ENCODE measurements around the gene PPIL1. TPM values are rescaled to one million over a fixed set of nuclear protein-coding genes. Genes with fewer than 3 reads are reported as not detected.

Gene PPIL1
- total RNA-seq, 1 donor from 2014 or later = 28.6 TPM

GRCh38 chr6:36888654-36889481 is 14.3 kb upstream of the PPIL1 start:
- no peak for DNase-seq (ENCODE audit: low spot score)

DNA sequence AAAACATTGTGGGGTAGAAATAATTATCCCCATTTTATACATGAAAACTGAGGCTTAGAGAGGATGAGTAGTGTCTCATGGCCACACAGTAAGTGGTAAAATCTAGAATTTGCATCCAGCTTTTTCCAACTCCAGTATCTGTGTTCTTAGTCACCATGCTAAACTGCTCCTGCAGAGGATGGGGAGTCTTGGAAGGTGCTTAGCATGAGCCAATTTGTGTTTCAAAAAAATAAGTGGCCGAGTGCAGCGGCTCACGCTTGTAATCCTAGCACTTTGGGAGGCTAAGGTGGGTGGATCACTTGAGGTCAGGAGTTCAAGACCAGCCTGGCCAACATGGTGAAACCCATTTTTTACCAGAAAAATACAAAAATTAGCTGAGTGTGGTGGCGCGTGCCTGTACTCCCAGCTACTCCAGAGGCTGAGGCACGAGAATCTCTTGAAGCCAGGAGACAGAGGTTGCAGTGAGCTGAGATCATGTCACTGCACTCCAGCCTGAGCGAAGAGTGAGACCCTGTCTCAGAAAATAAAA is 13.6 kb upstream of the PPIL1 start:
- no peak for DNase-seq (ENCODE audit: low spot score)

DNA sequence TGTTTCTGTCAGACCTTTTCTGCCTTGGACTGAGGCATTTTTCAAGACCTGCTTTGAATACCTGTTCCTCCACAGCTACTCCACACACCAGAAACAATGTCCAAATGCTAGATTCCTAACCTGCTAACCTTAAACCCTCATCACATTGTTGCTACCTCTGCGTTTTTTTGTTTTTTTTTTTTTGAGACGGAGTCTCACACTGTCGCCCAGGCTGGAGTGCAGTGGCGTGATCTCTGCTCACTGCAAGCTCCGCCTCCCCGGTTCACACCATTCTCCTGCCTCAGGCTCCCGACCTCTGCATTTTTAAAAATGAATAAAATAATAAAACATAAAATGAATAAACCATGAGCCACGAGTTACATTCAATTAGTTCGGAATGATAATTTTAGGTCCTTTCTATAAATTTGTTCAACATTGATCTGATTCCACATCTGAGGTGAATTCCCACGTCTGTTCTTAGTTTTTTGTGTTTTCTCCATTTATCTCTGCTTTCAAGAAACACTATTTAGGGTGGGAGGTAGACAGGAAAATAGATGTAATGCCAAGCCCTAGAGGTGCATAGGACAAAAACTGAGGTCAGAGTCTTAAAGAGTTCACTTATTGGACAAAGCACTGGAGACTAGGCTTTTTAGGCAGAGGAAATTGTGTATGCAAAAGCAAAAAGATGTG is 12.5 kb upstream of the PPIL1 start:
- DNase-seq (ENCODE audit: low spot score) = no peak

DNA sequence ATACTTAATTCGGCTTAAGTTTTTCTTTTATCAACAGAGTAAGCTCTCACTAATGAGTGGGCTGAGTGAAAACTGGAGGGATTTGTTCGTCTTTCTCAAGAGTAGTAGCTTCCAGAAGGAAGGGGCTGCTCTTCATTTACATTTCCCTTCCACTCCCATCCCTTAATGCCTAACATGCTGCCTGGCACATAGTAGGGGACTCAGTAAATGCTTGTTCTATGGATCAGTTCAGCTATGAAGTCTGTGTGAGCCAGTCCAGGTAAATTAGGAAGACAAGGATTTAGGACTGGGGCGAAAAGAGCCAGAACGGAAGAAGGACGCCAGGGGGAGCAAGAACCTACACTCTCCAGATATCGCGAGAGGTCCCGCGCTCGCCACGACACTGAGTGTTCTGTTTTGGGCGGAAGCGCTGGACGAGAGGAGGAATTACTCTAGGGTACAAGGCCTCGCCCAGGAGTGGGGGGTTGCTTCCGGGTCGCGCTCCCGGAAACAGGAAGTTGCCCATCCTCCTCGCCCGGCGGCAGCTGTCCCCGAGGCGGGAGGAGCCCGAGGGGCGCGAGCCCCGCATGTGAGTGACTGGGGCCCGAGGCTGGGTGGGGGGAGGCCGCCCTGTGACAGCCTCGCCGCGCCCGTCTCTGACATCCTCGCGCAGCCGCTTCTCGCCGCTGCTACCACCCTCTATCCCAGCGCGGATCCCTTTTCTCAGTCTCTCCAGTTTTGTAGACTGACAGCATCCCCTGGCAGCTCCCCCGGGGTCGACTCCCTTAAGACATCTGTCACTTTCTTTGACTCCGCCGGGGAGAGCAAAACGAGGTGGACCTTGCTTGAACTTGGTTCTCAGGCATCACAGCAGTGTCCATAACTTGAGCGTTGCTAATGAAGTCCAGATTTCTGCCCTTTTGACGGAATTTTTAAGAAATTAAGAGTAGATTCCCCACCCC is 11.1 kb upstream of the PPIL1 start, which contains the start of gene C6orf89:
Gene C6orf89, plus strand, starts transcription at position 492 of the 941 bp plus-strand sequence. CDS start 13,493 bp downstream, outside the sequence.
- peak; percentile 99 for DNase-seq (ENCODE audit: low spot score)

- no peak for DNase-seq (ENCODE audit: low spot score)
These were observed 10.0 kb upstream of the PPIL1 start for GRCh38 chr6:36884610-36885009.

DNA sequence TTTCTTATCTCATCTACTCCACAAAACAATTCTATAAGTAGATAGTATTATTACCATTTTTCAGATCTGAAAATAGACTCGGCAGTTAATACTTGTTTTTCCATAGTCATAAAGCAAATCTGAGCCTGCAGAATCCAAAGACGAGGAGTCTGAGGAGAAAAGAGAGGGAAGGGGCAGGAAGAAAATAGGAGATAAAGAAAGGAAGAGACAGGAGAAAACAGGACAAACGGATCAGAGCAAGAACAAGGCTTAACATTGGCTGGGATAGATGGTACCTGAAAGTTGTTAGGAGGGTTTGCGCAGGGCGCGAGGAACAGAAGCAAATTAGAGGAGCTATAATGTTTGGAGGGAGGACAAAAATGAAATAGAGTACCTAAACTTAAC is 639 bp upstream of the PPIL1 start:
- no peak for DNase-seq (ENCODE audit: low spot score)

DNA sequence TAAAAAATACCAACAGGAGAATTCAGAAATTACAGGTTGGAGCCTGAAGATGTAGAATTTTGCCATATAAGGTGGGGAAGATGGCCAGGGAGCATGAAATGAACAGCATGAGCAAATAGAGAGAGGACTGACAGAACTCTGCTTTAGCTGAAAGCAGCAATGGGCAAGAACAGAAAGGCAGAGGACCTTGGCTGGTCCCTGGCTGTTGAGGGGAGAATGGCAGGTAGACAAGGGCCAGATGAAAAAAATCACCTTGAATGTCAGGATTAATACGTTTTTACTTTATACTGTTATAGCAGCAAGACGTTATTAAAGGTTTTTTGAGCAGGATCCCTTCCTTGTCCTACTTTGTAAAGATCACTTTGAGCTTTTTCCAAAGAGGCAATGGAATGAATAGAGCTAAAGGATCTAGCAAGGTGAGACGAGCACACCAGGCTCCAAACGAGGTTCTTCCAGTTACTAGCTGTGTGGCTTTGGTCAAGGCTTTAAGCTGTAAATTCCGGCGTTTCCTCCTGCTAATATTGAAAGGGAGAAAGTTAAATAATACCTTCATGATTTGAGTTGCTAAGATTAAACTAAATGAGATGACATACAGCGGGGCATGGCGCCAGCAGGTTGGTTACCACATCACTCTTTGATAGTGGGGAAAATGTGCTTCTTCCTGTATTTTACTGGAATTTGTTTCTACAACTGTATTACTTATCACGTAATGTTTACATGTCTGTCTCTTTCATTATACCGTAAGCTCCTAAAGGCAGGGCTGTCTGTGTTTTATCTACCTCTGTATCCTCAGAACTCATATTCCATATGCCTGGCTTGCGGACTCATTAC is 776 bp downstream of the PPIL1 start:
- no peak for DNase-seq (ENCODE audit: low spot score)

- DNase-seq (ENCODE audit: low spot score) = no peak
These were observed 1.5 kb downstream of the PPIL1 start for GRCh38 chr6:36873115-36873514.

- no peak for DNase-seq (ENCODE audit: low spot score)
These were observed 2.9 kb downstream of the PPIL1 start for GRCh38 chr6:36871686-36872085.

DNA sequence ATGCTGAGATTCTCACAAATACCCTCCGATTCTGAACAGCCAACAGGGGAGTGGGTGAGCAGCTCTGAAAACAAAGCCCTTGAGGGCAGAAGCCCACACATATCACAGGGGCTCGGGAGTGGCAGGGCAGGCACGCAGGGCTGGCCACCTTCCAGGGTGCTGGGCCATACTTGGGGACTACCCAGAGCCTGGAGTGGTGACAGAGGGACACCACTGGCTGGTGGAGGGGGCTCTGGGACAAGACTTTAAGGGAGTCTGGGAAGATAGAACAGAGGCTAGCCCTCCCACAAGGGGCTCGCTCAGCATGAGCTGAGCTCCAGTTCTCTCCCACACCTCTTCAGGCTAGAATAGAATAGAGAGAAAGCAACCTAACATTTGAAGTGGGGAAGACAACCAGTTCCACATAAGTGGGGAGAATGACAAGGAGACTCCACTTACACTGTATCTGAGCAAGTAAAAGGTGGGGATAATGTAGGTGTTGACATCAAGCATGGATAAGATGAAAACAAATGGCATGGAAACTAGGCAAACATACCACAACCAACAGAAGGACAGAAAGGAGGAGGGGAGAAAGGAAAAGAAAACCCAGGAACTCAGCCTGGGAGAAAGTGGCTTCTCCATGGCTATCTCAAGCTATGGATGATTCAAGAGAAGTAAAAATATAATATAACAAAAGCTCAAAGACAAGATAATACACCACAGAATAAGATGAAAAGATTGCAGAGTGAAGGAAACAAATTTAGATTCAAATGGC is 7.0 kb downstream of the PPIL1 start:
- DNase-seq (ENCODE audit: low spot score) = no peak

DNA sequence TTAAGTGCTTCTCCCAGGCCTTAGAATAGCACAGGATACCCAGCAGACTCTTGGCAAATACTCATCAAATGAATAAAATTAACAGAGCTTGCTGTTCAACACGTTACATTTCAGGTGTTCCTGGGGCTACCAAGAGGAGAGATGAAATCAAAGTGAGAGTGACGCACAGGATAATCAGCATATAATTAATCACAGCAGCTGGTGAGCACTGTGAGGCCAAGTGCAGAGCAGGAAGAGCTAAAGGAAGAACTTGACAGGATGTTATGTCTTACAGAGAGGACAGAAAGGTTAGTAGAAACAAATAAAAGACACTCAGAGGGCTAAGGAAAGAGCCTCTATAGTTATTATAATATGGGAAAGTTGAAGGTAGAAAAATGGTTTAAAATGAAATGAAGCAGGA is 8.8 kb downstream of the PPIL1 start:
- DNase-seq (ENCODE audit: low spot score) = no peak

GRCh38 chr6:36863670-36864540 is 10.7 kb downstream of the PPIL1 start:
- DNase-seq (ENCODE audit: low spot score) = no peak

- no peak for DNase-seq (ENCODE audit: low spot score)
These were observed 11.7 kb downstream of the PPIL1 start for GRCh38 chr6:36862848-36863382.

DNA sequence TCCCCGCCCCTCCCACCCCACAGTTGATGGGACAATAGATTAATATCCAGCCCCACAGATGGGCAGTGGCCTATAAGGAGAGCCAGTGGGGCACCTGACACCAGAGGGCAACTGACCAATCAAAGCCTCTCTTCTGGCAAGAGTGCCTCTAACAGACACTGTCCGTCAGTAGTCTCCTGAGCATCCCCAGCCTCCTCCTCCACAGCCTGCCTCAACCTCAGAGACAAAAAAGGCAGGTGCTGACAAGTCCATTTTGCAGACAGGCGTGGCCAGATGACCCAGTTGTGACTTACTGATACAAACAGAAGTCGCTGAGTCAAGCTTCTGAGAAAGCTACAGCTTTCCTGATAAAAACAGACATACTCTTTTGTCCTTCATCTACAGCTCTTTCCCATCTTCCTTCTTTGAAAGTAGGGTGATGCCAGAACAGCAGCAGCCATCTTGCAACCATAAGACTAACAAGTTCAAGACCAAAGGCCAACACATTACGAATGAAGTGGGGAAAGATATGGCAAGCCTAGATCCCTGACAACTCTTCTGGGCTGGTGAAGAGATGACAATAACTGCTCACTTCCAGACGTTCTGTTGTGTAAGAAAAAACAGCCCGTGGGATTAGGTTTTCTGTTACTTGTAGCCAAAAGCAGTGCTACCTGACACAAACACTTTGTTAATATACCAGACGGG is 12.3 kb downstream of the PPIL1 start:
- DNase-seq (ENCODE audit: low spot score) = no peak

- DNase-seq (ENCODE audit: low spot score) = no peak
These were observed 14.5 kb downstream of the PPIL1 start for GRCh38 chr6:36860126-36860525.

- DNase-seq (ENCODE audit: low spot score) = no peak
These were observed 16.1 kb downstream of the PPIL1 start for GRCh38 chr6:36858407-36858981.

- no peak for DNase-seq (ENCODE audit: low spot score)
These were observed 17.3 kb downstream of the PPIL1 start for GRCh38 chr6:36857325-36857724.

DNA sequence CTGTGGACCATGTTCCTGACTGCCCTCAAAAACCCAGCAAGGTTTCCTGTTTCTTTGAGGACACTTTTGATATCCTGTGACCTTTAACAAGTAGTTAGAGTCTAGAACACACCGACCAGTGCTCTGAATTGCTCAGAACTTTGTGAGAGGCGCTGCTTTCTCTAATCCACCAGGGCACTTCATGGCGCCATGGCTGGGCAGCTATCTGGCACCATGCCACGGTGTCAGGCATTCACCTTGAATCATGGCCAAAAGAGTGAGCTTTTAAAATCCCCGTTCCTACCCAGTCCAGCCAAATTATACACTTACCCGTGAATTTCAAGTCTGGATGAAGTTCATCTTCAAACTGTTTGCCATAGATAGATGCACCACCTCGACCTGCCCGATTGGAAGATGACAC is 18.3 kb downstream of the PPIL1 start:
- no peak for DNase-seq (ENCODE audit: low spot score)

Data from umbilical cord (tissue), 2 donors.